Superior temporal gyrus (tissue), 1 donor: Measurements from ENCODE around the gene ELMOD3.
A peak's percentile ranks its signal among the peaks of the same experiment; 100 is the strongest.
"Not testable (repeated sequence)": the region's sequence is repeated elsewhere in the genome, so short reads cannot be mapped to it uniquely, and the experiment has no call there.

Source experiments
- DNase-seq: peaks from one replicate; pipeline ENCODE4 v3.0.0-alpha.2; 2016; ENCODE audit errors: extremely low spot score

Gene ELMOD3

DNA sequence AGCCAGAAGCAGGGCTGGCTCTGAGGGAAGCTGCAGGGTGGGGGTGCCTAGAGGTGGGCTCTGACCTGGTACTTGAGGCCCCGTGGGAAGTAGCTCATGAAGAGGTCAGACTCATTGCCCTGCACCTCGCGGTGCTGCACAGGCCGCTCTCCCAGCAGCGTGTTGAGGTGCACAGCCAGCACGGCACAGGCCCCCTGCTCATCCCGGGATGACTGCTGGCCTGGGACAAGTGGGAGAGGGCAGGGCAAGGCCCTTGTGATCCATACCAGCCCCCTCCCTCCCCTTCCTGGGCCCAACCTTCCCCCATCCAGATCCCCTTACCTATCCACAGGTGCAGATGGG, 46.9 kb downstream of the ELMOD3 start:
- DNase-seq, result no peak

DNA sequence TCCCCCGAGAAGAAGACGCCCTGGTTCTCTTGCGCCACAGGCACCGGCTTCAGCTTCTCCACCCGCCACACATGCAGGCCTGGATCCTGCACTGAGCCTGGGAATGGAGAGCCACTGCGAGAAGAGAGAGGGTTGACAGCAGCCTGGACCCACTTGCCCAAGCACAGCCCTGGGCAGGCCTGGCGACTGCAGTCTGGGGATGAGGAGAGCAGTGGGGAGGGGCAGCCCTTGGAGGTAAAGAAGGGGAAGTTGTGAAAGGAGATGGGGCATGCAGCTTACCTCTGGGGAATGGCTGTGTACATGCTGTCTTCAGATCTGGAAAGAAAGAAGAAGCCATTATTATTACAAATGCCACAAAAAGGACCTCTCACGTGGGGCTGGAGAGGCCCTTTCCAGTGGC, 47.3 kb downstream of the ELMOD3 start:
- no peak for DNase-seq

DNA sequence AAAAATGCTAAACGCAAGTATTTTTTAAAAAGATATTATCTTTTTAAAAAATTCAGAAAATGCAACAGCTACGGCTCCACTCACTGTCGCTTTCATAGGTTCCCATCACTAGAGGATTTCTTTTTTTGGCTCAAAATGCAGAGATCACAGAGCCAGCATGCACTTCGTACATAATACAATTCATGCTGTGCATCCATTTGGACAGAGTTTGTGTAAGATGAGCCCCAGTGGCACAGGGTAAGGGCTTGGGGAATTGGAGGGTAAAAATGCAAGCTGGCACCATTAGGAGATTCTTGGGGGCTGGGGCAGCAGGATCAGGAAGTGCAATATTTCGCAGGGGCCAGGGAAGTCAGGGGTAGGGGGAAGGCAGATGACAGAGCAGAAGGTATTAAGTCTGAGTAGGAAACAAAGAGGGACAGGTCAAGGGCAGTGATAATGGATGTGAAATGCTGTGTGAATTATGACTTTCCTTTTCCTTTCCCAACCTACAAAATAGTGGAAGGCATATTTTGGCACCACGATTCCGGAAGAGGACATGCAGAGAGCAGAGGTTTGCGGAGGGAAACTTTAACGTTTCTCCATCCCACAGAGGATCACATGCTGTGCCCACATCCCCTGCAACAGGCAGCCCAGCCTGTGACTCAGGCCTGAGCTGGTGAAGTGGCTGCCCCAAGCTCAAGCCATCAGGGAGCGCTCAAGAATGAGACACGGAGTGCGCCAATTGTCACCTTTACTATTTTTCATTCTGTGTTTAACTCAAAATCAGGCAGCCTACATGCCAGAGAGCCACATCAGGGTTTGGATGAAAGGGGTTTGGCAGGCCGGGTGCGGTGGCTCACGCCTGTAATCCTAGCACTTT, 50.9 kb downstream of the ELMOD3 start:
- no peak for DNase-seq

DNA sequence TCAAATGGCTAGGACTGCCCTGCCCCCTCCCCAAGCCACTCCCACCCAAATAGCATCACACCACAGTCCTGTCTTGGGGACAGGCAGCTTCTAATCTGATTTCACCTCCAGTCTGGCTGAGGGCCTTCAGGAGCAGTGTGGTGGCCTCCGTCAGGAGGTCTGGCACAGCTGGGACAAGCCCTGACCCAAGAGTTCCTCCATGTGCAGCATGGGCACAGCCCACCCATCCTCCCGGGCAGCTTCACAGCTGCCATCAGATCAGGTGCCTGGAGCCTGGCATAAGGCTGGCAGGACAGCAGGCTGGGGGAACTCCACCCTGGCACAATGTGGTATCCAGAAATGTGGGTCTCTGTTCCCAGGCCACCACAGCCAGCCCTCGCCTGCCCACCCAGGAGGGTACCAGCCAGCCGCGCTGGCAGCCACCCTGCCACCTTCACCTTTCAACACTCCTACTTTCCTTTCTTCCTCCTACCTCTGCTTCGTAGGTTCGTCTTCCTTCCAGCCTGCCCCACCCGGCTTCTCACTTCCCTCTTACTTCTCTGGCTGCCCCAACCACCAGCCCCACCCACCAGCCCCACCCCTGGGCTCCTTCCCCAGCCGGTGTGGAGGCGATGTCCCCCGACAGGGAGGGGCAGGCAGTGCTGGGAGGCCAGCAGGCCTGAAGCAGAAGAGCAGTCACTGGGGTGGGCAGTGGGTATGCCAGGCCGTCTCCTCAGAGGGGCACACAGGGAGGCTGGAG, 55.4 kb downstream of the ELMOD3 start, which contains the start of gene CAPG:
TSS of gene CAPG (minus strand) at position 522 of the 739 bp plus-strand sequence. CDS start 8,221 bp downstream, outside the sequence.
- DNase-seq, result no peak

DNA sequence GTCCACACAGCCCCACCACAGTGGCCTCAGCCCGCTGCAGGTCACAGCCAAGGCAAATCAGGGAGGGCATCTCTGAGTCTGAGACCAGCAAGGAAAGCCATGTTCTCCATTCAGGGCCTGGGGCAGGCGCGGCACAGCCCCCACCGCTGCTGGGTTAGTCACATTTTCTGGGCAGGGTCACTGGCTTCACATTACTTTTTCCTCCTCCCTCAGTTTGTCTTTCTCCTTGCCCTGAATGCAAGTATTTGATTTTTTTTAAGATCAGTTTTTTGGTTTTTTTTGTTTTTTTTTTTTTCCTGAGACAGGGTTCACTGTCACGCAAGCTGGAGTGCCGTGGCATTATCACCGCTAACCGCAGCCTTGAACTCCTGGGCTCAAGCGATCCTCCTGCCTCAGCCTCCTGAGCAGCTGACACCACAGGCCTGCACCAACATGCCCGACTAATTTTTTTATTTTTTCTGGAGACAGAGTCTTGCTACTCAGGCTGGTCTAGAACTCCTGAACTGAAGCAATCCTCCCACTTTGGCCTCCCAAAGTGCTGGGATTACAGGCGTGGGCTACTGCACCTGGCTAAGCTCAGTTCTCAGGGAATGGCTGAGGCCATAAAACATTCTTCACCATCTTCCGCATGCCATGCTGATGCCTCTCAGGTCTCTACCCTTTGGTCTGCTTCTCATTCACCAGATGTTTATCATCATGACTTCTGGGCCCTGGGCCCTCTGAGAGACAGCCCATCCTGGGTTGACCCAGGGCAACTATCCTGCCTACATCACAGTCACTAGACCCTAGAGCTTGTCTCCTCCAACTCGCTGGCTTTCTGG, 56.2 kb downstream of the ELMOD3 start:
- DNase-seq, result no peak

DNA sequence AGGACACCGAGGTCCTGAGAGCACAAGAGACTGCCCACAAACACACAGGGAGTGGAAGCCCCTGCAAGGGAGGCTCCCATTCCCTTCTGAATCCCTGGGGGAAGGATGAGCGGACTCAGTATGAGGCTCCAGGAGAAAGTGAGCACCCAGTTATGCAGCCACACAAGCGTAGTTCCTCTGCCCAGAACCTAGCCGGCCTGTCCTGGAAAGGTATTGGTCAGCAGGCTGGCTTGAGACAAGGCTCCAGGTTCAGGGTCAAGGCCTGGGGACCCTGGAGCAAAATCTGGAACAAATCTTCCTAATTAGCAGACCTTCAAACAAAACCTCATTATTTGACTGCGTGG, 56.8 kb downstream of the ELMOD3 start:
- DNase-seq, result no peak

DNA sequence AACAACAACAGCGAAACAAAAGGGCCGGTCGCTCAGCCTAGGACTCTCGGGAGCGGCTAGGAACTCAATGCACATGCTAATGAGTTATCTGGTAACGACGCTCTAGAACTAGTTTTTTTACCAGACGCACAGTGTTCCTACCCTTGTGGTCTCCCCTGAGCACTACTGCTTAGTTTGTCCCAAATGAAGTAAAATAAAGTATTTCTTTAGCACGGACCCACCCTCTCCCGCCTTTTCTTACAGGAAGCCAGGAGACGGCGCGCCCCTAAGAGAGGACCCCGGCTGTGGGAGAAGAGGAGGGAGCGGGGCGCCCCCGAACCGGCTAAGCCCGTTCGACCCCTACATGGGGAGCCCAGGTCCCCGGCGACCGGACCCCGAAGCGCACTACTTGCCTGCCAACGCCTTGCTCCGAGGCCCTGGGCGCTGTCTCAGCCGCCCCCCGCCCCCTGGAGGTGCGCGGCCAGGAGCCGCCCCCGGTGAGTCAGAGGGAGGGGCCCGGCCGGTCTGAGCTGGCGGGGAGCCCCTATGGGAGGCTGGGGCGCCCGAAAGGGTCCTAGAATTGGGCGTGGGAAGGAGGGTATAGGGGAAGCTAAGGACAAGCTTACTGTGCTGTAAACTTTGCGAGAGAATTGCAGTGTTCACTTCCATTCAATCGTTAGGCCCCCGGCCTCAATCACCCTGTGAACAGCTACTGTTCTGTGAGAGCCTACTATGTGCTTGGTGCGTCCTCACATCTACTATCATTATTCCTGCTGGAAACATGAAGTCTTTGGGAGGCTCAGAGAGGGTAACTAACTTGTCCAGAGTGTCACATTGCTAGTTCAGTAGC, 59.2 kb downstream of the ELMOD3 start:
- DNase-seq, result no peak

DNA sequence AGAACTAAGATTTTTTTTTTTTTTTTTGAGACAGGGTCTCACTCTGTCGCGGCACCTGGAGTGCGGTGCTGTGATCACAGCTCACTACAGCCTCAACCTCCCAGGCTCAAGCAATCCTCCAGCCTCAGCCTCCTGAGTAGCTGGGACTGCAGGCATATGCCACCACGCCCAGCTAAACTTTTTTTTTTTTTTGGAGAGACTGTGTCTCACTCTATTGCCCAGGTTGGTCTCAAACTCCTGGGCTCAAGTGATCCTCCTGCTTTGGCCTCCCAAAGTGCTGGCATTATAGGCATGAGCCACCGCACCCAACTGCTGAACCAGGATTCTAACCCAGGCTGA, 59.8 kb downstream of the ELMOD3 start:
- not testable (repeated sequence) for DNase-seq

DNA sequence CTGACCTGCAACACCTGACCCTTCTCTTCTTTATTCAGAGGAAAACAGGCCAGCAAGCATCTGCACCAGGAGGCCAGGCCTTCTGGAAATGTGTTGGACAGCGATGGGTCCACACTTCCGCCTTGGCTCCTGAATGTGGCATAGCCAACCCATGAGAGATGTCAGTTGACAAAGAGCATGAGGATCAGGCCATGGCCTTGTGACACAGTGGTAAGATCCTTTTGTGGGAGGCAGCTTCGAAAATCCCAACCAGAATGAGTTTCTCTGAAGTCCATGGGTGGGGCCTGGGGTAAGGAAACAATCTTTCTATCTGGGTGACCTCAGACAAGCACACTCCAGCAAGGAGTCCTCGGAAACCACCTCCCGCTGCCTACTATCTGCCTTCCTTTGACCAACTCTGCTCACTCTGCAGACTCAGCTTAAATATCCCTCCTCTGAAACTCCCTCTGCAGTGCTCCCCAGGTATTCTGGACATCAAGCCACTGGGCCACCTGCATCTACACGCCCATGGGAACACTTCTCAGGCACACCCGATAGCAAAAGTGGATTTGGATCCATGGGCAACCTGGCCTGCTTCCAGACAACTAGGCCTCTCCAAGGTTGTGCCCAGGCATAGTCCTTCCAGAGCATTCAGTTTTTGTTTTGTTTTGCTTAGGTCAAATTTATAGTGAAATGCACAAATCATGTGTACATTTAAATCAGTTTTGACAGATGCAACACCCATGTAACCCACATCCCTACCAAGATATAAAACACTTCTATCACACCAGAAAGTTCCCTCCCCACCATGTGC, 60.4 kb downstream of the ELMOD3 start:
- DNase-seq, result no peak

DNA sequence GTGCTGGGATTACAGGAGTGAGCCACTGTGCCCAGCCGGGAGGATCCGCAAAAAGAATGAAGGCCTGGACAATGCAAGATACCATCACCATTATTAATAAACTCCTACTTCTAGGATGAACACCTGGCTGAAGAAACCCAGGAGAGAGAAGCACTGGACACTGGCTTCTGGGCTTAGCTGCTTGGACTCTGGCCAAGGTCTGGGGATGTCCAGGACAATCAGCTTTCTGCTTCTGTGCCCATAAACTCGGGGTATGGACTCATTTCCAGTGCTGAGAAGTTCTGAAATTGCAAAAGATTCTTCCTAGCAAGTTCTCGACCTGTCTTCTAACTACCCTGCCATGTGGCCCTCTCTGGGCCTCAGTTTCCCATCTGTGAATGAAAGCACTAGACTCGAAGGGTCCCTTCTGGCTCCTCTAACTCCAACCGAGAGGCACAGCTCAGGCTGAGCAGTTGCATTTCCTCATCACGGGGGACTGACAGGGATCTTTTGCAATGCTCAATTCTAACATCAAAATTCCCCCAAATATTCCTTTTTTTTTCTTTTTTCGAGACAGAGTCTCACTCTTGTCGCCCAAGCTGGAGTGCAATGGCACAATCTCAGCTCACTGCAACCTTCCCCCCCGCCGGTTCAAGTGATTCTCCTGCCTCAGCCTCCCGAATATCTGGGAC, 61.5 kb downstream of the ELMOD3 start:
- DNase-seq, result no peak

DNA sequence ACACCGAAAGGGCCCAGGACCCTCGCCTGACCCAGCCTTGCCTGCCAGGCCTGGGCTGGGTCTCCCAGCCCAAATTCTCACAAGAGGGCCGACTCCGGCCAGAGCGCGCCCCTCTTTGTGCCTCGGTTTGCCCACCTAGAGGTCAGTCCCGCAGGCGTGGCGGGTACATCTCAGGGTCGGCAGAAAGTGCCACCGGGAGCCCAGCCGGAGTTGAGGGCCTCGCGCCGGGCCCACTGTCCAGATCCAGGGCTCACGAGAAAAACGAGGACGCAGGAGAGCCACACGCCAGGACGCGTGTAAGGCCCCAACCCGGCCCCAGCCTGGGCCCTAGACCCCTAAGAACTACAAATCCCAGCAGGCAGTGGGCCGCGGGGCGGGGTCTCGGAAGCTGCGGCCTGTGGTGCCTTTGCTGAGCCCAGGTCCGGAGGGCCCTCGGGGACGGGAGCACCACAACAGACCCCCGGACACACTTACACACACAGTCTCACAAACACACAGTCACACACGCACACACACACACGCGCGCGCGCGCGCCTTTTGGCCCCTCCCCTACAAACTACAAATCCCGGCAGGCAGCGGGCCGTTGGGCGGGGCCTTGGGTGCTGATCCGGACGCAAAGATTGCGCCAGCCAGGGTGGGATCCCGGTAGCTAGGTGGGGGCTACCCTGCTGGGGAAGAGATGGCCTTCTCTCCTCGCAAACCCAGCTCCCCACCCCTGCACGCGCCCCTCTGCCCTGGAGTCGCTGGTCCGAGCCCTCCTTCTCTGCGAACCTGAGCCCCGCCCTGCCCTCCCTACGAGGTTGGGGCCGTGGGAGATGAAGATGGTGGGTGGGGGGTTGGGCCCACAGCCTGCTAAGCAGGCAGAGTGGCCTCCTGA, 63.8 kb downstream of the ELMOD3 start, which contains the start of gene SH2D6:
TSS of gene SH2D6 (plus strand) at position 583 of the 877 bp plus-strand sequence. CDS start 10,752 bp downstream, outside the sequence.
- peak; percentile 90 for DNase-seq

DNA sequence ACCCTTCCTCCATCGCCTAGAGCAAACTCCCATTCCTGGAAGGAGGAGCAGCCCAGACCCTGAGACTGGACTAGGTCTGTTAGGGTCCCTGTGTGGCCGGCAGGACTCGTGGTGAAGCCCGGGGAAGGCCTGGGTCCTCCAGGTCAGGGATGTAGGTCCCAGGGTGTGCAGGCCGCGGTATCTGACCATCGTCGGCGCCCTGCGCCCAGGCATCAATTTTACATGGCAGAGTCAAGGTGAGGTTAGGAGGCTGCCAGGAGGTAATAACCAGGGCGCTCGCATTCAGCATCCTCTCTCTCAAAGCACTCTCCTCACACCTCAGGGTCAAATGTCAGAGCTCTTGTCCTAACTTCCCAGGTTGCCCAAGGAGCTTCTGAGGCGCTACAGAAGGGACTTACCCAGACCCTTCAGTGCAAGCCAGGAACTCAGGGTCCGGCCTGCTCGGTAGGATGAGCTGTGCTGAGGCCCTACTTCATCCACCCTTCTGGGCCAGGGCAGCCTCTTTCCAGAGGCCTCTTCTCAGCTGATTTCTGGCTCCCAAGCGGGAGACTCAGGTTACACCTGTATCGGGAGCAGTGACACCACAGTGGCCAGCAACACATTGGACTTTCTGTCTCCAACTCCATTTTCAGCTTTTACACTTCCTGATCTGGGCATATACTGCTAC, 64.6 kb downstream of the ELMOD3 start:
- no peak for DNase-seq

DNA sequence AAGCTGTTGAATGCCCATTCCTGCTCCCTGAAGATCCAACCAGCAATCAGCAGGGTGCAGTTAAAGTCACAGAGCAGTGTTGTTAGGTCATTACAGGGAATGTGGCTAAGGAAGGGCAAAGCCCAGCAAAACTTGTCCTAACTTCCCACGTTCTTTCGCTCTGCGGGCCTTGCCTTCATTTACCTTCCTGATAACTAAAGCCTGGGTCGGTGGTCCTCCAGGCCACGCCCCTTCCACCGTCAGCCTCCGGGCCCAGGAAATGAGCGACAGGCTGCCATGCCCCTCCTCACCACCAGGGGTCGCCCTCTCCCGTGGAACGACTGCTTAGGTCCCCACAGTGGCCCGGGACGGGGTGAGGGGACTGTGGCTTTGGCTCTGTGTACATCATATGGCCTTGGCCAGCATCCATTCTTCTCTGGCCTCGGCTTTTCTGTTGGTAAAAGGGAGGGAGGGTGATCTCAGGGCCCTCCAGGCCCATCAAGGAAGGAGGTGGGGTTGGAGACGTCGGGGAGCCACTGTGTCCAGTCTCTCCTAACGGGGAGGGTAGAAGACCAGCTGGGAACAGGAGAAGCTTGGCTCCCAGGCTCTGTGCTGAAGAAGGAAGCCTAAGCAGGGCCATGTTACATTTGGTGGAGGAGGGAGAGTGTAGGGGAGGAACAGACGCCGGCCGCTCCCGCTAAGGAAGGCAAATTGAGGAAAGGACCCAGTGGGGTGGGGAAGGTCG, 66.1 kb downstream of the ELMOD3 start:
- peak; percentile 97 for DNase-seq

DNA sequence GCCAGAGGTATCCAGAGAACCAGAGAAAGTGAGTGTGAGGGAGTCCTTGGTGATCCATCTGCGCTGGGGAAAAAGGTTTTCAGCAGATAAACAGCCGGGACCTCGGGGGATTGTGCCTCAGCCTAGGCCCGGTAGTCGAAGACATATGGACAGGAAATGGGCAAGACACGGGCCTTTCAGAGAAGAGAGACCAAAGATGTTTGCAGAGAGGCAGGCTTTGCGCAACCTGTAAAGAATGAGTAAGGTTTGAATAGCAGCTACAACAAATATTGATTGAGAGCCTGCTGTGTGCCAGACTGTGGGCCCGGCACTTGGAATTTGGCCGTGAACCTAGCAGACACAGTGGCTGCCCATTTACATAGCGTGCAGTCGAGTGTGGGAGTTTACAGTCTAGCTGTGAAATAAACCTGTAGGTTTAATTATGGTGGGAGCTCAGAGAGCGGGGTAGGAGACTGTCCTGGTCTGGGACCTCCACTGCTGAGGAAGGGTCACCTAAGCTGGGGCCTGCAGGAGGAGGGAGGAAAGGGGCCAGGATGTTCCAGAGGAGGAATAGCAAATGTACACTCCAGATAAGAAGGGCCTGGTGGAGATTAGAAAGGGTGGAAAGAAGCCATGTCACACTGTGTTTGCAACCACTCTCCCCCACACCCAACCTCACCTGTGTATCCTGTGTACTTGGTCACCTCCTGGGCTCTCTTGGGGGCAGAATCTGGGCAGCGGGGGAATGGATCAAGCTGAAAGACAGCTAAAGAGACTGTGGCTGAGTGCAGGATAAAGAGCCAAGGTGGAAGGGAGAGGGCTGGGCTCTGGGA, 66.9 kb downstream of the ELMOD3 start:
- no peak for DNase-seq

DNA sequence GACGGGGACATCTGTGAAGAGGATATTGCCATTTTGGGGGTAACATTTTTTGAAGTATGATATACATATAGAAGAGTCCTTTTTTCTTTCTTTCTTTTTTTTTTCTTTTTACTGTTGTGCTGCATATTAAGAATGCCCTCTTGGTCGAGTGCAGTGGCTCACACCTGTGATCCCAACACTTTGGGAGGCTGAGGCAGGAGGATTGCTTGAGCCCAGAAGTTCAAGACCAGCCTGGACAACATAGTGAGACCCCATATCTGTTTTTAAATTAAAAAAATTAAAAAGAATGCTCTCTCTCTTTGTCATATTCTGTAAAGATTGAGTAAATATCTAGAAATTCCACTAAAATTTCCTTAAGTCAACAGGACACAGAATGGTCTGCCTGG, 67.5 kb downstream of the ELMOD3 start:
- DNase-seq, result no peak

DNA sequence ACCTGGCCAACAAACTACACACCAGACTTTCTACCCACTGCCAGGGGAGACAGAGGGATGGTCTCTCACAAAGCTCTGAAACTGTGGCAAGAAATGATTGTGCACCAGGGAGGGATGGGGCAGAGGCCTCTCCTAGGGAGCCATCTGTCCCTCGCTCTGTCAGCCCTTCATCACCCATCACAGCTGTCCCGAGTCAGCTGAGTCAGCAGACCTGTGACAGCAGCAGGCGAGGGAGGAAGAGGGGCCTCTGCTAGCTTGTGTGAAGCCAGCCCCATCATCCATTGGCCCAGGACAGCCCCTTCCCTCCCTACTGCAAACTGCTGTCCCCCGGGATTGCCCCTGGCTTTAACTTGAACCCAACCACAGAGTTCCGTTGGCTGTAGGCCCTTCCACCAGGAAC, 69.0 kb downstream of the ELMOD3 start:
- no peak for DNase-seq

DNA sequence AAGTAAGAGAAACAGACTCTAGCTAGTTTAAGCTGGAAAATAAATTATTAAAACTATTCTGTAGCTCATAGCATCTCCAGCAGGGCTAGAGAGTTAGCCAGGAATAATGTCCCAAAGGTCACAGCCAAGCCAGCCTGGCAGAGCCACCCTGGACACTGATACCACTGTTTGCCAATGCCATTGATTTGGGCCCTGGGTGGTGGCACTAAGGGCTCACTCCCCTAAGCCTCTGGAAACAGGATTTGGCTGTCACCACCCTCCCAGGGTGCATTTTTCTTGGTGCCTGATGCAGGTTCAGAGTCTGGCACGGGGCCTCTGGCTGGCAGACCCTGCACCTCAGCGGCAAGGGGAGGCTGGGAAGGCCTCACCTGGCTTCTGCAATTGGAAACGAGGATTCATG, 71.0 kb downstream of the ELMOD3 start:
- DNase-seq, result no peak
